ENCODE measurements around the gene CDK6.

CDK6 gene

DNA sequence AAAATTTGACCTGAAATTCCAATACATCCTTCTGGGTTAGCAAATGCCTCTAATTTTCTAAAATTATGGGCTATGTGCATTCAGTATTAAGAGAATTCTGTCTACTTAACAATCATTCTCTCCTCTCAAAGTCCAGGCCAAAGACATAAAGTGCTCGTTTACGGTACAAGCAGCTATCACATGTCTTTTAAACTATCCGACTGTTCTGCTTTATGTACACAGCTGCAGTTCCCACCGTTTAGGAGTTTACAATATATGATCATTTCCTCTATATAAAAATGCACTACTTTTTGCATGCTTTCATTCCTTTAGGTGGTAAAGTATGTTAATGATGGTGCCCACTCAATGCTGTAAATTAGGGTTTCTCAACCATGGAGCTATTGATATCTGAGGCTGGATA lies 34.0 kb downstream of the CDK6 start:
- TF ChIP-seq NFRKB (IDR thresholded peaks at IDR 0.05) (no peak), ARNT (IDR thresholded peaks at IDR 0.05) (no peak), FOXA1 (IDR thresholded peaks at IDR 0.05) (no peak), FOXK2 (IDR thresholded peaks at IDR 0.05) (no peak), TARDBP (IDR thresholded peaks at IDR 0.05) (no peak), HDGF (IDR thresholded peaks at IDR 0.05; ENCODE audit: borderline replicate concordance) (no peak), SP1 (IDR thresholded peaks at IDR 0.05) (no peak), SUZ12 (IDR thresholded peaks at IDR 0.05) (no peak), FOXM1 (IDR thresholded peaks at IDR 0.05; ENCODE audit: borderline replicate concordance) (no peak), ELF4 (IDR thresholded peaks at IDR 0.05) (no peak), ZNF384 (IDR thresholded peaks at IDR 0.05) (no peak), L3MBTL2 (conservative IDR thresholded peaks at IDR 0.05) (no peak), BHLHE40 (IDR thresholded peaks at IDR 0.05; ENCODE audit: borderline replicate concordance) (no peak), LEF1 (IDR thresholded peaks at IDR 0.05; ENCODE audit: borderline replicate concordance) (no peak), CTBP1 (IDR thresholded peaks at IDR 0.05; ENCODE audit: borderline replicate concordance) (no peak)
- no peak for DNase-seq (ENCODE audit: extremely low spot score)
- ChIA-PET POLR2A (no interaction called here), CTCF (no interaction called here)

DNA sequence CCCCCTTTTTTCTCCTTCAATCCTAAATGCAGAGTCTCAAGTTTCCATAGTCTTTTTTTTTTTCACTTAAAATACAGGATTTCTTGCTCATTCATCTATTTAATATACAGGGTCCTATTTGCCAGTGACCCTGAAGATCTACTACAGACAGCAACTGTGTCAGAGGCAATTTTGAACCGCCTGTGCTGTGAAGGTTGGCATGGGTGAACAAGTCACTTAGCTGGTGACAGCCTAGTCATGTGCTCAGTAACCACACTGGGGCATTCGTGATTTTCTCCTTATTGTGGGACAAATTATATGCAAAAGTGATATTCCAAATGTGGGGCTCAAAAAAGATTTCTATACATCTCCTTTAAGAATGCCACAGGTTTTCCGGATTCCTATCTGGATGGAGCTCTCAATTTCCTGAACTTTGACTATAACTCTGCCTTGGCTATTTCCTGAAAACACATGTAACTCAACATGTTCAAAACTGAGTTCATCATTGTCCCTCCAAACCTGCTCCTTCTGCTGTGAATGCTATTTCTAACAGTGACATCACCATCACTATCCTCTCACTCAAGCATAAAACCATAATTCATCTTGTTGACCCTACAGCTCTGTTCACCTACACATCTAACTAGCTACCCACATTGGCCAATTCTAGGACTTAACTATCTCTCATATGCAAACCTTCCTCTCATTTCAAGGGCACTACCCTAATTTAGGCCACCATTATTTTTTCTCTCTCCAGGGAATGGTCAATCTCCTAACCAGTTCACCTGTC lies 36.7 kb downstream of the CDK6 start:
- TF ChIP-seq SUZ12 (IDR thresholded peaks at IDR 0.05) (no peak), NFRKB (IDR thresholded peaks at IDR 0.05) (no peak), CTBP1 (IDR thresholded peaks at IDR 0.05; ENCODE audit: borderline replicate concordance) (no peak), L3MBTL2 (conservative IDR thresholded peaks at IDR 0.05) (no peak), SP1 (IDR thresholded peaks at IDR 0.05) (no peak), ARNT (IDR thresholded peaks at IDR 0.05) (no peak), FOXA1 (IDR thresholded peaks at IDR 0.05) (no peak), LEF1 (IDR thresholded peaks at IDR 0.05; ENCODE audit: borderline replicate concordance) (no peak), BHLHE40 (IDR thresholded peaks at IDR 0.05; ENCODE audit: borderline replicate concordance) (no peak), ELF4 (IDR thresholded peaks at IDR 0.05) (no peak)
- TF ChIP-seq, protein P1, sequence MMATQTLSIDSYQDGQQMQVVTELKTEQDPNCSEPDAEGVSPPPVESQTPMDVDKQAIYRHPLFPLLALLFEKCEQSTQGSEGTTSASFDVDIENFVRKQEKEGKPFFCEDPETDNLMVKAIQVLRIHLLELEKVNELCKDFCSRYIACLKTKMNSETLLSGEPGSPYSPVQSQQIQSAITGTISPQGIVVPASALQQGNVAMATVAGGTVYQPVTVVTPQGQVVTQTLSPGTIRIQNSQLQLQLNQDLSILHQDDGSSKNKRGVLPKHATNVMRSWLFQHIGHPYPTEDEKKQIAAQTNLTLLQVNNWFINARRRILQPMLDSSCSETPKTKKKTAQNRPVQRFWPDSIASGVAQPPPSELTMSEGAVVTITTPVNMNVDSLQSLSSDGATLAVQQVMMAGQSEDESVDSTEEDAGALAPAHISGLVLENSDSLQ (IDR thresholded peaks at IDR 0.05) = no peak
- POLR2A ChIA-PET = no interaction called here
- CTCF ChIA-PET = no interaction called here
- DNase-seq (ENCODE audit: extremely low spot score) = no peak

DNA sequence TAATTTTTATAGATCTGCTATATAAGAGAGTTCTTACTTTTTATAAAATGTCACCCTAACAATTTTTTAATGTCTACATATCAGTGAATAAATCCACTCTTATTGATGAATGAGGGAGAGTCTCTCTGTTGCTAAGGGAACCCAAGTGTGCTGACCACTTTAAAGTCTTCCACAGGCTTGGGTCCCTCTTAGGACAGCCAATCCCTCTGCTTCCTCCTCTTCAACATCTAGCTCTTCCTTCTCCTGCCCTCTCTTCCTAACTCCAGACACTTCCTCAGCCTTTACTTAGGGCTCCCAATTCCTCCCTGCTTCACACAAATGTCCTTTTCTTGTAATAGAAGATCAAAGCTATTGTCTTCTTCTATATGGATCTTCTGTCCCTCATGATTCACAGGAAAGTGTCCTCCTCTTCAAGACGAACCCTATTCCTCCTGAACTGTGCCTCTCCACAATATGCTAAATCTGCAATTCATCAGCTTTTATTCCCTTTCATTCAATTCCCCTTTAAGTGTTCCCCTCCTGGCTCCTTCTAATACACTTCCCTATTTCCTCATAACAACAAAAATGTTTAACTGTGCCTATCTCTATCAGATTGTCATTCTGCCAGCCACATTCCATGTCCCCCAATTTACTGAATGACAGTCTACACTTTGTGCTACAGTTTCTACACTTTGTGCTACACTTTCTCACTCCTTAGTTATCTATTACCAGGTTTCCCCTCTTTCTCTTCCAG lies 37.7 kb downstream of the CDK6 start:
- ChIA-PET CTCF (no interaction called here), POLR2A (no interaction called here)
- no peak for DNase-seq (ENCODE audit: extremely low spot score)
- TF ChIP-seq FOXK2 (IDR thresholded peaks at IDR 0.05) (no peak), BHLHE40 (IDR thresholded peaks at IDR 0.05; ENCODE audit: borderline replicate concordance) (no peak), SUZ12 (IDR thresholded peaks at IDR 0.05) (no peak), ELF4 (IDR thresholded peaks at IDR 0.05) (no peak), TARDBP (IDR thresholded peaks at IDR 0.05) (no peak), ARNT (IDR thresholded peaks at IDR 0.05) (no peak), ZNF384 (IDR thresholded peaks at IDR 0.05) (no peak)

DNA sequence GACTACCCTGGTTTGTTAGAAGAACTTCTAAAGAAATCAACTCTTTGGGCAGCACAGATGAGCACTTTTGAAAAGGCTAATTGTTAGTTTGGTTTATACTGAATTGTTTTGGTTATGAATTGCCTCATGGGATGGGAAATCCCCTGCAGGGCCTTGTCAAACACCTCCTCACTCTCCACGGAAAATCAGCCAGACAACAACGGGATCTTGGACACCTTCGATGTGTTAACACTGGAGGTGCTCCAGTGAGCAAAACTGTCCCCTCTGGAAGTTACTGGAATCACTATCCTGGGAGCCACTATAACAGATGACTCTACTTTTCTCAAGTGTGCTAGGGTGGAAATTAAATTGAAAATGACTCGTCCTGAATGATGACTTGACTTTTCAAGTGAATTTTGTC lies 38.7 kb downstream of the CDK6 start:
- DNase-seq (ENCODE audit: extremely low spot score) = no peak
- ChIA-PET CTCF (no interaction called here), POLR2A (no interaction called here)
- TF ChIP-seq HDGF (IDR thresholded peaks at IDR 0.05; ENCODE audit: borderline replicate concordance) (no peak), LEF1 (IDR thresholded peaks at IDR 0.05; ENCODE audit: borderline replicate concordance) (no peak)

DNA sequence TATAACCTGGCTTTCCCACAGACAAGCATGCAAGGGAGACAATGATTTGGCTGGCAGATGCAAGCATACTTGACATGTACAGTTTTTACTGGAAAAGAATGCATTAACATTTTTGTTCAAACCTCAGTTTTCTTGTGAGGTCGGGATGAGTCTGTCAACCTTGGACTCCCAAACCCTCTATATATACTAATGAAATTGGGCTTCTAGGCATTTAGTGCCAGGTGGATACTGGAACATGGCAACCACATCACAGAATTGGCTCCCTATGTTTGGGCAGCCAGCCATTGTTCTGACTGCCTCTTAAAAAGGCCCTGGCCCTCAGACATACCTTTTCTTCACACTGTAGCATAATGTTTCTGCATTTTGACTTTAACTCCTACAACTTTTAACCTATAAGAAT lies 39.1 kb downstream of the CDK6 start:
- ChIA-PET POLR2A (no interaction called here), CTCF (no interaction called here)
- TF ChIP-seq HDGF (IDR thresholded peaks at IDR 0.05; ENCODE audit: borderline replicate concordance) = no peak
- TF ChIP-seq ZNF384 (IDR thresholded peaks at IDR 0.05) = no peak
- no peak for TF ChIP-seq LEF1 (IDR thresholded peaks at IDR 0.05; ENCODE audit: borderline replicate concordance)
- no peak for TF ChIP-seq TARDBP (IDR thresholded peaks at IDR 0.05)
- no peak for TF ChIP-seq SP1 (IDR thresholded peaks at IDR 0.05)
- no peak for TF ChIP-seq FOXM1 (IDR thresholded peaks at IDR 0.05; ENCODE audit: borderline replicate concordance)
- TF ChIP-seq NFRKB (IDR thresholded peaks at IDR 0.05) = no peak
- no peak for TF ChIP-seq ELF4 (IDR thresholded peaks at IDR 0.05)
- TF ChIP-seq SUZ12 (IDR thresholded peaks at IDR 0.05) = no peak
- TF ChIP-seq L3MBTL2 (conservative IDR thresholded peaks at IDR 0.05) = no peak
- no peak for TF ChIP-seq ARNT (IDR thresholded peaks at IDR 0.05)
- TF ChIP-seq, protein P1 (IDR thresholded peaks at IDR 0.05) = no peak
- TF ChIP-seq FOXA1 (IDR thresholded peaks at IDR 0.05) = no peak
- no peak for TF ChIP-seq BHLHE40 (IDR thresholded peaks at IDR 0.05; ENCODE audit: borderline replicate concordance)
- no peak for DNase-seq (ENCODE audit: extremely low spot score)

DNA sequence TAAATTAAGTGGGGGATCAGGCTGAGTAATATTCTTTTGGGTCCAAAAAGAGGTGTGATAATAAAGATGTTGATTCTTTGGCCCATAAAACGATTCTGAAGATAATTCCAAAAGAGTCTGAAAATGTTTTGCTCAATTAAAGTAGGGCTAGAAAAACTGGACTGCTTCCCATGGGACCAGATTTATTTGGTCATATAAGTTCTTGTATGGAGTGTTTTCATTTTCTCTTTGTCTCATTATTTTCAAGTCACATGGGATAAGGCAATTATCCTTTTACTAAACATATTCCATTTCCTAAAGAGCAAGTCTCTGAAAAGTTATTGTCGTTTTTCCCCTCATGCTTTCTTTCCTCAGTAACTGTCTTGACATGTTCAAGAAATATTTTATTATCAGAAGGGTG lies 41.5 kb downstream of the CDK6 start:
- POLR2A ChIA-PET = no interaction called here

More for the DNA sequence above, 41.5 kb downstream of the CDK6 start:
- no peak for DNase-seq (ENCODE audit: extremely low spot score)
- no peak for TF ChIP-seq ZNF384 (IDR thresholded peaks at IDR 0.05)
- TF ChIP-seq LEF1 (IDR thresholded peaks at IDR 0.05; ENCODE audit: borderline replicate concordance) = no peak
- TF ChIP-seq, protein P1 (IDR thresholded peaks at IDR 0.05) = no peak
- TF ChIP-seq HDGF (IDR thresholded peaks at IDR 0.05; ENCODE audit: borderline replicate concordance) = no peak
- no peak for TF ChIP-seq L3MBTL2 (conservative IDR thresholded peaks at IDR 0.05)
- TF ChIP-seq ARNT (IDR thresholded peaks at IDR 0.05) = no peak
- no peak for TF ChIP-seq CTBP1 (IDR thresholded peaks at IDR 0.05; ENCODE audit: borderline replicate concordance)
- no peak for TF ChIP-seq SP1 (IDR thresholded peaks at IDR 0.05)
- no peak for TF ChIP-seq SUZ12 (IDR thresholded peaks at IDR 0.05)
- TF ChIP-seq NFRKB (IDR thresholded peaks at IDR 0.05) = no peak
- TF ChIP-seq TARDBP (IDR thresholded peaks at IDR 0.05) = no peak
- TF ChIP-seq ELF4 (IDR thresholded peaks at IDR 0.05) = no peak
- no peak for TF ChIP-seq BHLHE40 (IDR thresholded peaks at IDR 0.05; ENCODE audit: borderline replicate concordance)
- TF ChIP-seq FOXA1 (IDR thresholded peaks at IDR 0.05) = no peak
- CTCF ChIA-PET = no interaction called here
